GM18519 (cell line): Measurements from ENCODE around the gene PCSK5.
"Not testable (repeated sequence)": the region's sequence is repeated elsewhere in the genome, so short reads cannot be mapped to it uniquely, and the experiment has no call there.

Experiments used
- ATAC-seq: cut with Tn5 transposase; IDR thresholded peaks from one replicate; pipeline ENCODE4 v1.9.1; 2021; ENCODE audit warnings: mild to moderate bottlenecking, moderate library complexity; ENCODE audit not compliant: unreplicated experiment, low FRiP score

The PCSK5 gene

GRCh38 chr9:76292246-76292645, 401.8 kb downstream of the PCSK5 start:
- no peak for ATAC-seq

- ATAC-seq: no peak
These were observed 402.2 kb downstream of the PCSK5 start for GRCh38 chr9:76292658-76293057.

GRCh38 chr9:76294301-76294700, 403.8 kb downstream of the PCSK5 start:
- no peak for ATAC-seq

GRCh38 chr9:76296561-76297310, 406.3 kb downstream of the PCSK5 start:
- ATAC-seq: no peak

- ATAC-seq: no peak
These were observed 407.3 kb downstream of the PCSK5 start for GRCh38 chr9:76297721-76298239.

GRCh38 chr9:76298521-76299144, 408.2 kb downstream of the PCSK5 start:
- ATAC-seq: no peak

GRCh38 chr9:76302543-76302942, 412.1 kb downstream of the PCSK5 start:
- ATAC-seq: no peak

GRCh38 chr9:76302947-76303550, 412.6 kb downstream of the PCSK5 start:
- no peak for ATAC-seq

- ATAC-seq: not testable (repeated sequence)
These were observed 416.6 kb downstream of the PCSK5 start for GRCh38 chr9:76307047-76307446.

GRCh38 chr9:76310577-76310976, 420.1 kb downstream of the PCSK5 start:
- no peak for ATAC-seq

- no peak for ATAC-seq
These were observed 420.5 kb downstream of the PCSK5 start for GRCh38 chr9:76310991-76311390.

GRCh38 chr9:76311537-76311936, 421.1 kb downstream of the PCSK5 start:
- no peak for ATAC-seq

- no peak for ATAC-seq
These were observed 423.3 kb downstream of the PCSK5 start for GRCh38 chr9:76313771-76314170.

GRCh38 chr9:76314321-76314720, 423.8 kb downstream of the PCSK5 start:
- no peak for ATAC-seq

- ATAC-seq: no peak
These were observed 425.6 kb downstream of the PCSK5 start for GRCh38 chr9:76316069-76316468.

GRCh38 chr9:76319466-76319865, 429.0 kb downstream of the PCSK5 start:
- not testable (repeated sequence) for ATAC-seq

GRCh38 chr9:76321195-76321828, 430.8 kb downstream of the PCSK5 start:
- no peak for ATAC-seq

- no peak for ATAC-seq
These were observed 432.3 kb downstream of the PCSK5 start for GRCh38 chr9:76322810-76323209.

- ATAC-seq: no peak
These were observed 433.0 kb downstream of the PCSK5 start for GRCh38 chr9:76323490-76323889.

GRCh38 chr9:76324030-76324429, 433.6 kb downstream of the PCSK5 start:
- ATAC-seq: not testable (repeated sequence)

- no peak for ATAC-seq
These were observed 439.6 kb downstream of the PCSK5 start for GRCh38 chr9:76330034-76330433.
